B cell (primary cell): Measurements from ENCODE around the gene LRRK2. TPM values are rescaled to one million over a fixed set of nuclear protein-coding genes. Genes with fewer than 3 reads are reported as not detected.

ENCODE experiments used
- ATAC-seq: fragments of 200-7000 bp; cut with Tn5 transposase; one replicate; pipeline ENCODE4 v1.10.0; 2021; ENCODE audit warnings: low read depth, mild to moderate bottlenecking, moderate number of reproducible peaks, moderate library complexity
- CTCF ChIA-PET: fragments of 350-600 bp; sonication (Branson Sonifier 250); formaldehyde crosslinking; loops from one replicate; lab custom pipeline; 2021; ENCODE audit warnings: antibody characterized with exemption, inconsistent platforms; lab: Charles Lee
- POLR2A ChIA-PET: fragments of 350-600 bp; sonication (Branson Sonifier 250); formaldehyde crosslinking; loops from one replicate; lab custom pipeline; 2021; ENCODE audit warnings: antibody characterized with exemption; lab: Charles Lee
- DNase-seq: peaks from one replicate; pipeline ENCODE4 v3.0.0; 2013
- H2AFZ ChIP-seq: 2 replicates; pipeline ENCODE4 v1.6.1; 2012; ENCODE audit warnings: mild to moderate bottlenecking, low read depth, low read length; ENCODE audit not compliant: insufficient read depth, poor library complexity, severe bottlenecking
- H3K27ac ChIP-seq, 2 donors: 1 replicate in 1 of 2; 2 replicates in 1 of 2; pipeline ENCODE4 v1.5.1; 2012 to 2013; ENCODE audit warnings: low read length in 2 of 2, mild to moderate bottlenecking in 2 of 2, moderate library complexity in 1 of 2
- H3K27me3 ChIP-seq, 4 experiments: fragments of 200-600 bp in 1 of 4; sonication (generic) in 1 of 4; replicated peaks in 1 of 4; 1 replicate in 2 of 4; 2 replicates in 2 of 4; pipeline versions ENCODE4 v1.6.1 to v1.7.0; 2013 to 2016; ENCODE audit warnings: low read length in 3 of 4, mild to moderate bottlenecking in 2 of 4, mixed read lengths in 1 of 4, moderate library complexity in 1 of 4; ENCODE audit not compliant: insufficient read depth in 4 of 4, control insufficient read depth in 3 of 4; ENCODE audit errors: control extremely low read depth in 1 of 4
- H3K36me3 ChIP-seq, 2 experiments: replicated peaks in 1 of 2; 1 replicate in 1 of 2; 2 replicates in 1 of 2; pipeline versions ENCODE4 v1.6.1 to v1.7.1; 2013; ENCODE audit warnings: low read length in 1 of 2; ENCODE audit not compliant: insufficient read depth in 2 of 2, control insufficient read depth in 1 of 2; ENCODE audit errors: control extremely low read depth in 1 of 2, extremely low read depth in 1 of 2
- H3K4me1 ChIP-seq, 2 donors: fragments of 200-600 bp in 1 of 2; sonication (generic) in 1 of 2; 1 replicate in 1 of 2; 2 replicates in 1 of 2; pipeline versions ENCODE4 v1.5.1 to v1.6.1; 2013 to 2017; ENCODE audit warnings: low read length in 2 of 2; ENCODE audit not compliant: control insufficient read depth in 2 of 2, insufficient read depth in 2 of 2
- H3K4me2 ChIP-seq: replicated peaks from 2 replicates; pipeline ENCODE3; 2012; ENCODE audit warnings: mild to moderate bottlenecking, low read depth, low read length; ENCODE audit not compliant: poor library complexity, severe bottlenecking
- H3K4me3 ChIP-seq, 5 experiments: fragments of 200-600 bp in 1 of 5; sonication (generic) in 1 of 5; 1 replicate in 3 of 5; 2 replicates in 2 of 5; pipeline versions ENCODE4 v1.5.1 to v1.7.0; 2011 to 2016; ENCODE audit warnings: low read length in 4 of 5, mild to moderate bottlenecking in 4 of 5, low read depth in 2 of 5, control low read depth in 1 of 5, moderate library complexity in 1 of 5; ENCODE audit not compliant: insufficient read depth in 1 of 5; ENCODE audit errors: control extremely low read depth in 1 of 5, extremely low read depth in 1 of 5
- H3K79me2 ChIP-seq: fragments of 200-600 bp; sonication (generic); one replicate; pipeline ENCODE4 v1.6.0; 2016; ENCODE audit warnings: low read length; ENCODE audit not compliant: control insufficient read depth, insufficient read depth
- H3K9ac ChIP-seq: fragments of 200-600 bp; sonication (generic); 2 replicates; pipeline ENCODE4 v1.6.1; 2017; ENCODE audit warnings: mild to moderate bottlenecking, low read length, moderate library complexity
- H3K9me3 ChIP-seq, 3 donors: one replicate each; pipeline versions ENCODE4 v1.6.1 to v1.7.1; 2013; ENCODE audit warnings: low read length in 2 of 3; ENCODE audit not compliant: control insufficient read depth in 2 of 3, insufficient read depth in 1 of 3; ENCODE audit errors: control extremely low read depth in 1 of 3
- H4K20me1 ChIP-seq: 2 replicates; pipeline ENCODE4 v1.6.0; 2012; ENCODE audit warnings: mild to moderate bottlenecking, low read length; ENCODE audit not compliant: insufficient read depth, control insufficient read depth, poor library complexity, severe bottlenecking
- H3K27ac Mint-ChIP-seq: one replicate; pipeline ENCODE4 v1.8.0; 2021; ENCODE audit warnings: mixed read lengths
- H3K27me3 Mint-ChIP-seq: one replicate; pipeline ENCODE4 v1.8.0; 2021; ENCODE audit warnings: mixed read lengths
- H3K4me1 Mint-ChIP-seq: one replicate; pipeline ENCODE4 v1.8.0; 2021; ENCODE audit warnings: mixed read lengths
- H3K4me3 Mint-ChIP-seq: one replicate; pipeline ENCODE4 v1.8.0; 2021; ENCODE audit warnings: mixed read lengths
- H3K9me3 Mint-ChIP-seq: one replicate; pipeline ENCODE4 v1.8.0; 2022; ENCODE audit warnings: mixed read lengths; ENCODE audit not compliant: insufficient read depth
- EZH2 ChIP-seq: IDR thresholded peaks from 2 replicates; pipeline ENCODE4 v1.6.1; 2012; ENCODE audit warnings: borderline replicate concordance, low read depth, mild to moderate bottlenecking, moderate library complexity, low read length; ENCODE audit not compliant: insufficient read depth, poor library complexity, severe bottlenecking
- WGBS: methylation state at CpG from one replicate; pipeline ENCODE4 v1.1.5; 2013; ENCODE audit warnings: missing lambda C conversion rate; ENCODE audit not compliant: insufficient coverage; 5-methylcytosine and 5-hydroxymethylcytosine counted together
- intact Hi-C: fragments of 100-400 bp; cut with micrococcal nuclease; formaldehyde crosslinking; loops from one replicate; pipeline ENCODE4 v1.10.0; 2022
- polyA plus RNA-seq: library from polyadenylated mRNA; depleted of rRNA; stranded (reverse); fragments of >200 nt; gene quantifications from 2 replicates; pipeline ENCODE4 v1.2.3, GENCODE V29; 2012
- total RNA-seq, 2 donors: library from RNA; stranded (reverse); fragments of 120-200 nt in 1 of 2; gene quantifications; 1 replicate in 1 of 2; 2 replicates in 1 of 2; pipeline versions ENCODE4 v1.2.3 to v1.2.4, GENCODE V29; 2013 to 2022
- TF ChIP-seq, protein P1 (sequence below): fragments of 200-600 bp; IDR thresholded peaks from one replicate; pipeline ENCODE4 v1.8.0; 2022; ENCODE audit warnings: antibody characterized with exemption, mild to moderate bottlenecking

Gene LRRK2
- total and polyA plus RNA-seq, 2 donors (not counting 1 experiment from before 2014, with no cell fraction given): 14.1 to 60.2 TPM

DNA sequence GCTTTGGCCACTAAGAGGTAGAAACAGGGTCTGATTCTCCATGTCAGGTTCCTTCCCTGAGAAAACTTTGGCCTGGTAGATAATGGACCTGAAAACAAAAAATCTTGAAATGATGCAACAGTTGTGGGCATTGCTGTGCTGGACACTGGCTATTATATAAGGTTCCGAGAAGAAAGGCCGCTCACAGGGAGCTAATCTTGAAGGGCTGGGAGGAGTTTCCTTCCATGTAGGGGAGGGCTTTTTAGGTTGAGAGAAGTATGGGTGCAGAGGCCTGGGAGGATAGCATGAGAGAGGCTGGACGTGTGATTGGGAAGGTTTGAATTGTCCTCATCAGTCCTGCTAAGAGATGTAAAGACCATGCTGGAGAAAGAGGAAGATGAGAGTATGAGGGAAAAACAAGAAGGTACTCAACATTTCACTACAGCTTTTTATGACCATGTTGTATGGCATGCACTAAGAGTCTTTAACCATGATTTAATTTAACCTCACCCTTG, 11.6 kb downstream of the LRRK2 start:
- no peak overlapping the region for H3K4me3 Mint-ChIP-seq
- Histone ChIP-seq H3K4me2 (no peak overlapping the region), H3K79me2 (peaks cover 64% of the 10 kb centered on the region), H3K4me3 (no peak overlapping the region), H3K9ac (no peak overlapping the region), H3K27ac (no peak overlapping the region), H3K36me3 (peaks cover 14 to 44% of the 10 kb centered on the region in 2 experiments), H2AFZ (no peak overlapping the region), H3K9me3 (no peaks in the 10 kb centered on the region), H3K27me3 (no peaks in the 10 kb centered on the region), H4K20me1 (no peaks in the 10 kb centered on the region), H3K4me1 (peaks cover 39 to 42% of the 10 kb centered on the region in 2 donors)
- no peaks in the 10 kb centered on the region for H3K27me3 Mint-ChIP-seq
- 89% methylated on average over 3 of the region's 3 CpGs for WGBS
- DNase-seq (no peak), ATAC-seq (no peak)
- CTCF ChIA-PET: interaction anchor here (1.6 kb wide), 1 partner anchor 13 kb away, joined by 4 read pairs; no protein-coding TSS in a partner anchor
- H3K27ac Mint-ChIP-seq: peak overlapping the region; percentile 66
- H3K4me1 Mint-ChIP-seq: peaks cover 50% of the 10 kb centered on the region
- intact Hi-C loops: no loop called here
- TF ChIP-seq, protein P1, sequence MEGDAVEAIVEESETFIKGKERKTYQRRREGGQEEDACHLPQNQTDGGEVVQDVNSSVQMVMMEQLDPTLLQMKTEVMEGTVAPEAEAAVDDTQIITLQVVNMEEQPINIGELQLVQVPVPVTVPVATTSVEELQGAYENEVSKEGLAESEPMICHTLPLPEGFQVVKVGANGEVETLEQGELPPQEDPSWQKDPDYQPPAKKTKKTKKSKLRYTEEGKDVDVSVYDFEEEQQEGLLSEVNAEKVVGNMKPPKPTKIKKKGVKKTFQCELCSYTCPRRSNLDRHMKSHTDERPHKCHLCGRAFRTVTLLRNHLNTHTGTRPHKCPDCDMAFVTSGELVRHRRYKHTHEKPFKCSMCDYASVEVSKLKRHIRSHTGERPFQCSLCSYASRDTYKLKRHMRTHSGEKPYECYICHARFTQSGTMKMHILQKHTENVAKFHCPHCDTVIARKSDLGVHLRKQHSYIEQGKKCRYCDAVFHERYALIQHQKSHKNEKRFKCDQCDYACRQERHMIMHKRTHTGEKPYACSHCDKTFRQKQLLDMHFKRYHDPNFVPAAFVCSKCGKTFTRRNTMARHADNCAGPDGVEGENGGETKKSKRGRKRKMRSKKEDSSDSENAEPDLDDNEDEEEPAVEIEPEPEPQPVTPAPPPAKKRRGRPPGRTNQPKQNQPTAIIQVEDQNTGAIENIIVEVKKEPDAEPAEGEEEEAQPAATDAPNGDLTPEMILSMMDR: no peak
- TF ChIP-seq EZH2: no peak
- H3K9me3 Mint-ChIP-seq: no peaks in the 10 kb centered on the region
- POLR2A ChIA-PET: no interaction called here

DNA sequence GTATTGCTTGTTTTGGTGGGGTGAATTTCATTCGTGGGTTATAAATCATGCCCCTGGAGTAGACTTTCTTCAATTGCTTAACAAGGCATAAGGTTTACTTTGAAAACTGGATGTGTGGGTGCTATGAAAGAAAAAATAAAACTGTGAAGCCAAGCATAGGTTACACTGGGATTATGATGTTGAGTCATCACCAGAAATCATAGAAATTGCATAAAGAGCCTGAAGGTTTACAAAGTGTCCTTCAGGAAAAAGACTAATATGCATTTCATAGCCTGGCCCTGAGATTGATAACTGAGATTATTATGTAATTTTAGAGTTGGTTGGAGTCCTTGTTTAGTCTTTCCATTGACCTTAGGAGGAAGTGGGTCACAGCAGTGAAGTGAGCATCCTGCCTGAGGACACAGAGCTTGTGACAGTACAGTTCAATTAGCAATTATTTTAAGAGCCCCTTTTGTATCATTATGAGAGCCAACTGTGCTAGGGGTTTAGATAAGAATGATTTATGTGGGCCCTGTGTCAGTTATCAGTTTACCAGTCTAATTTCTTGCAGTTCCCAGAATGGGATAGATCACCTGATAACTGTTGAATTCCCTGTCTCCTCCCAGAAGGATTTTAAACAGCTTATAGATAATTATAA, 13.6 kb downstream of the LRRK2 start:
- Mint-ChIP-seq H3K27ac (peak overlapping the region; percentile 1), H3K4me1 (peaks cover 55% of the 10 kb centered on the region)

More for the DNA sequence above, 13.6 kb downstream of the LRRK2 start:
- POLR2A ChIA-PET: no interaction called here
- H3K36me3 ChIP-seq: peaks cover 14 to 43% of the 10 kb centered on the region in 2 experiments
- peak overlapping the region; percentile 7 for H3K4me2 ChIP-seq
- no peak overlapping the region for H3K9ac ChIP-seq
- WGBS: 71% methylated on average over 1 of the region's 1 CpG
- H2AFZ ChIP-seq: no peak overlapping the region
- TF ChIP-seq EZH2: no peak
- TF ChIP-seq, protein P1: no peak
- peak overlapping the region in 1 of 2 donors; percentile 49 for H3K27ac ChIP-seq
- peaks cover 59% of the 10 kb centered on the region for H3K79me2 ChIP-seq
- H3K4me1 ChIP-seq: peaks cover 28 to 43% of the 10 kb centered on the region in 2 donors
- DNase-seq (no peak), ATAC-seq (no peak)
- H3K9me3 ChIP-seq: no peaks in the 10 kb centered on the region
- no peaks in the 10 kb centered on the region for H4K20me1 ChIP-seq
- no peaks in the 10 kb centered on the region for H3K9me3 Mint-ChIP-seq
- no peaks in the 10 kb centered on the region for H3K27me3 ChIP-seq
- H3K4me3 Mint-ChIP-seq: no peak overlapping the region
- intact Hi-C loops: no loop called here
- CTCF ChIA-PET: interaction anchor here (0.6 to 2.2 kb wide), 4 partner anchors 9 to 226 kb away, joined by 3 to 6 read pairs (median 4); no protein-coding TSS in a partner anchor
- H3K4me3 ChIP-seq: no peak overlapping the region
- H3K27me3 Mint-ChIP-seq: no peaks in the 10 kb centered on the region
